Esophagus (tissue), 2 donors: ENCODE results near the gene BRWD1. TPM values are rescaled to one million over a fixed set of nuclear protein-coding genes. Genes with fewer than 3 reads are reported as not detected.
"Not testable (repeated sequence)": the region's sequence is repeated elsewhere in the genome, so short reads cannot be mapped to it uniquely, and the experiment has no call there.

Source experiments
- H3K27ac ChIP-seq, 2 donors: one replicate each; pipeline ENCODE4 v1.5.1; 2013; ENCODE audit warnings: low read depth in 2 of 2, mild to moderate bottlenecking in 2 of 2, inconsistent platforms in 1 of 2, low read length in 1 of 2, moderate library complexity in 1 of 2
- H3K27me3 ChIP-seq, 2 donors: one replicate each; pipeline ENCODE4 v1.6.1; 2013; ENCODE audit warnings: low read length in 2 of 2, control low read depth in 1 of 2, mild to moderate bottlenecking in 1 of 2; ENCODE audit not compliant: insufficient read depth in 2 of 2, control insufficient read depth in 1 of 2
- H3K36me3 ChIP-seq, 2 donors: one replicate each; pipeline ENCODE4 v1.6.1; 2013; ENCODE audit warnings: low read length in 1 of 2; ENCODE audit not compliant: control insufficient read depth in 2 of 2, insufficient read depth in 2 of 2
- H3K4me1 ChIP-seq, 2 donors: one replicate each; pipeline ENCODE4 v1.6.1; 2013; ENCODE audit warnings: low read length in 1 of 2; ENCODE audit not compliant: control insufficient read depth in 2 of 2, insufficient read depth in 2 of 2
- H3K4me3 ChIP-seq, 2 donors: one replicate each; pipeline ENCODE4 v1.5.1; 2013; ENCODE audit warnings: low read length in 2 of 2, mild to moderate bottlenecking in 2 of 2, low read depth in 1 of 2, moderate library complexity in 1 of 2
- H3K9me3 ChIP-seq, 2 donors: one replicate each; pipeline ENCODE4 v1.6.1; 2013; ENCODE audit warnings: mild to moderate bottlenecking in 2 of 2, low read depth in 1 of 2, low read length in 1 of 2, moderate library complexity in 1 of 2; ENCODE audit not compliant: control insufficient read depth in 2 of 2, insufficient read depth in 1 of 2
- WGBS, 2 donors: extraction: QIAGEN DNeasy Blood & Tissue Kit; methylation state at CpG; one replicate each; pipeline ENCODE4 v1.1.7; 2013; 5-methylcytosine and 5-hydroxymethylcytosine counted together
- polyA plus RNA-seq, 2 donors: library from polyadenylated mRNA; stranded (reverse); fragments of 200-250 nt; gene quantifications; one replicate each; pipeline ENCODE4 v1.2.3, GENCODE V29; 2013
- donor health status: healthy with polysubstance abuse.
- donor health status: Bipolar disorder and iron deficiency.

The BRWD1 gene
- polyA plus RNA-seq, 2 donors: 7.1 to 8.3 TPM

GRCh38 chr21:39136138-39136537, 177.3 kb downstream of the BRWD1 start:
- not testable (repeated sequence) for H3K36me3 ChIP-seq, H3K9me3 ChIP-seq, H3K4me1 ChIP-seq, H3K4me3 ChIP-seq, H3K27me3 ChIP-seq, H3K27ac ChIP-seq
- WGBS, 2 donors: 46 to 53% methylated on average over 6 to 8 of the region's 8 CpGs

DNA sequence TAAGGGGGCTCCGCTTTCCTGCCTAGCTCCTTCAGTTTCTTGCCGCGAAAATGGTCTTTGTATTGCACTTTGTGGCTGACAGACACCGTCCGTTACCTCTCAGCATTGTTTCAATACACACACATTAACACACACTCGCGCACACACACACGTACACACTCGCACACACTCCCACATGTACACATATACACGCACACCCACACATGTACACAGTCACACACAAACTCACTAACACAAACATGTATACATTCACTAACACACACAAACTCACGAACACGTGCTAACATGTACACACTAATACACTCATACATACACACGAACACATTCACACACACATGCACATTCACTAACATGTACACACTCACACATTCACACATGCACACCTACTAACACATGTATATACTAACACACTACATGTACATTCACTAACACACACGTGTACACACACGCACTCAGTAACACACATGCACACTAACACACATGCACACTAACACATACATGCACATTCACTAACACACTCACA, 179.1 kb downstream of the BRWD1 start:
- no peak overlapping the region for H3K4me3 ChIP-seq
- 91% methylated on average over 15 of the region's 15 CpGs for WGBS, 2 donors

More for the DNA sequence above, 179.1 kb downstream of the BRWD1 start:
- Histone ChIP-seq H3K9me3 (no peaks in the 10 kb centered on the region), H3K36me3 (no peaks in the 10 kb centered on the region), H3K27ac (no peak overlapping the region), H3K4me1 (no peaks in the 10 kb centered on the region), H3K27me3 (no peaks in the 10 kb centered on the region)

Other genes with a start within 250 kb of the BRWD1 start
- gene PSMG1, start 130.2 kb downstream of the BRWD1 start, polyA plus RNA-seq: 10 to 100 TPM; 48.2 to 54.1 TPM
- 100 to 1,000 TPM; 148 to 171 TPM for gene HMGN1, start 35.5 kb upstream of the BRWD1 start, polyA plus RNA-seq
- gene LCA5L, start 132.1 kb upstream of the BRWD1 start, polyA plus RNA-seq: under 1 TPM; 0.31 to 0.48 TPM
- gene SH3BGR, start 138.3 kb upstream of the BRWD1 start, polyA plus RNA-seq: 1 to 10 TPM; 4.9 TPM